NT2/D1 (cell line): ENCODE measurements around the gene CYP4B1.

ENCODE experiments used
- SUZ12 ChIP-seq: IDR thresholded peaks from 2 replicates; pipeline ENCODE4 v1.6.1; 2011; ENCODE audit not compliant: insufficient read length, insufficient read depth; ENCODE audit errors: extremely low read depth
- YY1 ChIP-seq: IDR thresholded peaks from 2 replicates; pipeline ENCODE4 v1.6.1; 2011; ENCODE audit not compliant: insufficient read length, insufficient read depth
- ZNF274 ChIP-seq: IDR thresholded peaks from 2 replicates; pipeline ENCODE4 v1.6.1; 2011; ENCODE audit warnings: mild to moderate bottlenecking, low read depth, low read length

GRCh38 chr1:46753985-46754384, 44.9 kb upstream of the CYP4B1 start:
- no peak for TF ChIP-seq YY1
- no peak for TF ChIP-seq ZNF274
- TF ChIP-seq SUZ12: no peak
